GM12892 (cell line): ENCODE data around the gene ARHGAP12.

ENCODE experiments used
- POLR2A ChIP-seq: IDR thresholded peaks from 2 replicates; pipeline ENCODE4 v1.6.1; 2011; ENCODE audit warnings: low read depth, low read length, control low read depth
- POLR2AphosphoS5 ChIP-seq: IDR thresholded peaks from 2 replicates; pipeline ENCODE4 v1.6.1; 2011; ENCODE audit warnings: low read depth, low read length, control low read depth

DNA sequence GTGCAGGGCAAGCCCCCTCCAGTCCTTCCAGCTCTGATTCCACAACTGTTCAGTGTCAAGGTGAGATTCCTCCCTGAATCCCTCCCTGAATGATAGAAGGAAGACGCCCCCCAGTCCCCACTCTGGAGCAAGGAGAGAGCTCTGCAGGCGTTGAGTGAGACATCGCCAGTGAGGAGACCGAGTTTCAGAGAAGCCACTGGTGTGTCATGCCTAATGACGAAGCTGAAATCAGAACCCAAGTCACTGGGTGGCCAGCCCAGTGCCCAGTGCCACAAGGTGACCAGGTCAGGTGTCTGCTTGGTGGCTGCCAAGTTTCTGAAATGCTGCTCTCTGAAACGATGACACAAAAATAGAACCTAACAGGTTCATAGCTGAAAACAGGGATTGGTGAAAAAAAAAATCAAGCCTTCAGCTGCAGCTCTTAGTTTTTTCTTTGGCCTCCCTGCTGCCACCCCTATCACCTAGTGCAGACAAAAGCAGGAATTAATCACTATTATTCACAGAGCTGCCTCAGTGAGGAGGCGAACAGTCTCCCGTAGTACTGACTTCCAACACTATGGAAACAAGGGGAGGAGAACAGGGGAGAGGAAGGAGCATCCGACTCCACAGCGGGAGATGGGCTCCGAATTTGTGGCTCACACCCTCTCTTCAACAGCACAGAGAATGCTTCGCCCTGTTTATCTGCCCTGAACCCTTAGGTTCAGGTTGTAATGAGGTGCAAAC, 153.5 kb downstream of the ARHGAP12 start:
- TF ChIP-seq POLR2AphosphoS5 = no peak
- TF ChIP-seq POLR2A = no peak
